Measurements from ENCODE around the gene FGF12. TPM values are rescaled to one million over a fixed set of nuclear protein-coding genes. Genes with fewer than 3 reads are reported as not detected.

FGF12 gene
- total RNA-seq, 2 experiments from 2014 or later: not detected

- ChIA-PET CTCF (no interaction called here), POLR2A (no interaction called here)
- ATAC-seq (no peak), DNase-seq (no peak)
- Mint-ChIP-seq H3K4me1 (ENCODE audit: low read depth) (no peaks in the 10 kb centered on the region), H3K27ac (no peak overlapping the region), H3K9me3 (no peaks in the 10 kb centered on the region), H3K4me3 (no peak overlapping the region), H3K36me3 (ENCODE audit: low read depth) (no peaks in the 10 kb centered on the region), H3K27me3 (no peaks in the 10 kb centered on the region)
- TF ChIP-seq, protein P1, sequence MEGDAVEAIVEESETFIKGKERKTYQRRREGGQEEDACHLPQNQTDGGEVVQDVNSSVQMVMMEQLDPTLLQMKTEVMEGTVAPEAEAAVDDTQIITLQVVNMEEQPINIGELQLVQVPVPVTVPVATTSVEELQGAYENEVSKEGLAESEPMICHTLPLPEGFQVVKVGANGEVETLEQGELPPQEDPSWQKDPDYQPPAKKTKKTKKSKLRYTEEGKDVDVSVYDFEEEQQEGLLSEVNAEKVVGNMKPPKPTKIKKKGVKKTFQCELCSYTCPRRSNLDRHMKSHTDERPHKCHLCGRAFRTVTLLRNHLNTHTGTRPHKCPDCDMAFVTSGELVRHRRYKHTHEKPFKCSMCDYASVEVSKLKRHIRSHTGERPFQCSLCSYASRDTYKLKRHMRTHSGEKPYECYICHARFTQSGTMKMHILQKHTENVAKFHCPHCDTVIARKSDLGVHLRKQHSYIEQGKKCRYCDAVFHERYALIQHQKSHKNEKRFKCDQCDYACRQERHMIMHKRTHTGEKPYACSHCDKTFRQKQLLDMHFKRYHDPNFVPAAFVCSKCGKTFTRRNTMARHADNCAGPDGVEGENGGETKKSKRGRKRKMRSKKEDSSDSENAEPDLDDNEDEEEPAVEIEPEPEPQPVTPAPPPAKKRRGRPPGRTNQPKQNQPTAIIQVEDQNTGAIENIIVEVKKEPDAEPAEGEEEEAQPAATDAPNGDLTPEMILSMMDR (IDR thresholded peaks at IDR 0.05): no peak
- intact Hi-C loops (cut with micrococcal nuclease): no loop called here
Observed at GRCh38 chr3:192273697-192274010, 453.7 kb downstream of the FGF12 start.

- Mint-ChIP-seq H3K4me1 (ENCODE audit: low read depth) (no peaks in the 10 kb centered on the region), H3K4me3 (no peak overlapping the region), H3K27ac (no peak overlapping the region), H3K36me3 (ENCODE audit: low read depth) (no peaks in the 10 kb centered on the region), H3K9me3 (no peaks in the 10 kb centered on the region), H3K27me3 (no peaks in the 10 kb centered on the region)
- ChIA-PET CTCF (no interaction called here), POLR2A (no interaction called here)
- DNase-seq (no peak), ATAC-seq (no peak)
- intact Hi-C loops (cut with micrococcal nuclease): no loop called here
- TF ChIP-seq, protein P1 (IDR thresholded peaks at IDR 0.05): no peak
Observed at GRCh38 chr3:192273001-192273696, 454.2 kb downstream of the FGF12 start.

- DNase-seq: no peak
- no peak for ATAC-seq
- Mint-ChIP-seq H3K36me3 (ENCODE audit: low read depth) (no peaks in the 10 kb centered on the region), H3K27me3 (no peaks in the 10 kb centered on the region), H3K9me3 (peaks cover 3% of the 10 kb centered on the region), H3K4me1 (ENCODE audit: low read depth) (no peaks in the 10 kb centered on the region), H3K27ac (no peak overlapping the region), H3K4me3 (no peak overlapping the region)
- TF ChIP-seq, protein P1 (IDR thresholded peaks at IDR 0.05): no peak
- ChIA-PET CTCF (no interaction called here), POLR2A (no interaction called here)
- intact Hi-C loops (cut with micrococcal nuclease): no loop called here
Observed at GRCh38 chr3:192262001-192262400, 465.3 kb downstream of the FGF12 start.

DNA sequence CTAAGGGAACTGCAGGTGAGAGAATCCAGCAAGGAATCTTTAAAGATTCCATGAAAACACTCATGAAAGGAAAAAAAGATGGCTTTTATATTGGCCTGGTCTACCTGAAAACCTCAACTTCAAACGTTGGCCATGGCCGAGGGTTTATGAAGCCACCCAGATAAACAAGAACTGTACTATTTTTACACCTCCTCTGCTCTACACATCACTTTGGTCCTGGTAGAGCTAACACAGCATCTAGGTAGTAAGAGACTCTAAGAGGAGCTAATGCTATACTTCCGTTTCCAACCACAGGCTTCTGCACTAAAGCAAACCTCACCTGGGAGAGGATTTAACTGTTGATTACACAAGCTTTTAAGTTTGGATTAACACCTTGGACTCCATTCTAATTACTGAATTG is 466.2 kb downstream of the FGF12 start:
- TF ChIP-seq, protein P1 (IDR thresholded peaks at IDR 0.05): no peak
- ATAC-seq: no peak
- Mint-ChIP-seq H3K4me3 (no peak overlapping the region), H3K4me1 (ENCODE audit: low read depth) (no peaks in the 10 kb centered on the region), H3K27ac (no peak overlapping the region), H3K9me3 (peaks cover 3% of the 10 kb centered on the region), H3K36me3 (ENCODE audit: low read depth) (no peaks in the 10 kb centered on the region), H3K27me3 (no peaks in the 10 kb centered on the region)
- intact Hi-C loops (cut with micrococcal nuclease): no loop called here
- ChIA-PET POLR2A (no interaction called here), CTCF (no interaction called here)
- no peak for DNase-seq

GRCh38 chr3:192260116-192261010 is 467.0 kb downstream of the FGF12 start:
- TF ChIP-seq, protein P1 (IDR thresholded peaks at IDR 0.05): no peak
- H3K27me3 Mint-ChIP-seq: no peaks in the 10 kb centered on the region
- DNase-seq (no peak), ATAC-seq (no peak)
- no peak overlapping the region for H3K4me3 Mint-ChIP-seq
- CTCF ChIA-PET: no interaction called here
- intact Hi-C loops (cut with micrococcal nuclease): no loop called here
- peaks cover 1% of the 10 kb centered on the region for H3K9me3 Mint-ChIP-seq
- POLR2A ChIA-PET: no interaction called here
- H3K36me3 Mint-ChIP-seq (ENCODE audit: low read depth): no peaks in the 10 kb centered on the region
- no peaks in the 10 kb centered on the region for H3K4me1 Mint-ChIP-seq (ENCODE audit: low read depth)
- no peak overlapping the region for H3K27ac Mint-ChIP-seq

Data from activated CD8-positive, alpha-beta T cell treated with anti-CD3 and anti-CD28 coated beads for 36 hours (primary cell).